K562 (cell line): ENCODE results near the gene NINL. TPM values are rescaled to one million over a fixed set of nuclear protein-coding genes. Genes with fewer than 3 reads are reported as not detected.

Source experiments
- ARHGAP35 ChIP-seq: fragments of 450-650 bp; IDR thresholded peaks from 2 replicates; pipeline ENCODE4 v1.6.1; 2018; ENCODE audit not compliant: partially characterized antibody
- CHD1 ChIP-seq: fragments of 200-600 bp; sonication (generic); IDR thresholded peaks from one replicate; pipeline ENCODE4 v1.6.1; 2012; ENCODE audit warnings: mild to moderate bottlenecking, moderate library complexity, low read length, inconsistent platforms
- CREM ChIP-seq: IDR thresholded peaks from 2 replicates; pipeline ENCODE4 v1.6.1; 2014; ENCODE audit warnings: antibody characterized with exemption, low read depth
- CSDE1 ChIP-seq, 2 experiments: fragments of 450-650 bp; IDR thresholded peaks; 2 replicates each; pipeline ENCODE4 v1.6.1; 2016; ENCODE audit warnings: mild to moderate bottlenecking in 1 of 2
- ESRRB ChIP-seq: fragments of 250-450 bp; sonication (Bioruptor Pico); IDR thresholded peaks from 2 replicates; pipeline ENCODE4 v1.5.0; 2020; ENCODE audit warnings: mild to moderate bottlenecking, moderate library complexity, borderline replicate concordance
- FIP1L1 ChIP-seq: fragments of 200-400 bp; formaldehyde crosslinking; IDR thresholded peaks from 2 replicates; pipeline ENCODE4 v1.6.1; 2018; ENCODE audit warnings: mild to moderate bottlenecking, low read depth, low read length; ENCODE audit not compliant: poor library complexity, severe bottlenecking
- NR2C1 ChIP-seq, 2 experiments: fragments of 450-650 bp; IDR thresholded peaks; 2 replicates each; pipeline ENCODE4 v1.6.1; 2017; ENCODE audit warnings: mild to moderate bottlenecking in 2 of 2, antibody characterized with exemption in 1 of 2, inconsistent platforms in 1 of 2, missing compliant biosample characterization in 1 of 2, missing genetic modification characterization in 1 of 2
- RBM39 ChIP-seq: fragments of 200-400 bp; formaldehyde crosslinking; optimal IDR thresholded peaks from 2 replicates; pipeline ENCODE3; 2018; ENCODE audit warnings: low read depth, low read length
- SAFB2 ChIP-seq: fragments of 200-400 bp; formaldehyde crosslinking; IDR thresholded peaks from 2 replicates; pipeline ENCODE4 v1.6.1; 2018; ENCODE audit warnings: borderline replicate concordance, low read length, low read depth, moderate library complexity; ENCODE audit not compliant: severe bottlenecking
- TCF3 ChIP-seq: sonication (generic); formaldehyde crosslinking; IDR thresholded peaks from 2 replicates; pipeline ENCODE4 v1.4.0; 2020; ENCODE audit warnings: mild to moderate bottlenecking, missing genetic modification reagents
- THRAP3 ChIP-seq: fragments of 450-650 bp; IDR thresholded peaks from 2 replicates; pipeline ENCODE4 v1.6.1; 2016; ENCODE audit warnings: mild to moderate bottlenecking, inconsistent platforms, borderline replicate concordance
- TRIM28 ChIP-seq: fragments of 450-650 bp; IDR thresholded peaks from 2 replicates; pipeline ENCODE4 v1.6.1; 2017
- XRCC3 ChIP-seq: fragments of 450-650 bp; IDR thresholded peaks from 2 replicates; pipeline ENCODE4 v1.6.1; 2017; ENCODE audit warnings: mild to moderate bottlenecking, moderate library complexity
- ZNF764 ChIP-seq: fragments of 250-450 bp; sonication (Bioruptor Pico); IDR thresholded peaks from 2 replicates; pipeline ENCODE4 v1.4.0; 2020; ENCODE audit warnings: low read depth, mild to moderate bottlenecking, moderate library complexity
- polyA plus RNA-seq, 8 experiments: library from polyadenylated mRNA; depleted of rRNA in 4 of 8; stranded (reverse) in 5 of 8; unstranded in 3 of 8; fragments of >200 nt; fragmentation: Nextera tagmentation in 2 of 8; fragmentation: Illumina TruSeq in 1 of 8; extraction: Ambion mirVana in 2 of 8; extraction: Trizol in 1 of 8; gene quantifications; 2 replicates each; pipeline versions ENCODE4 v1.2.1 to v1.2.3, GENCODE V29; 2011 to 2014; ENCODE audit warnings: inconsistent platforms in 1 of 8, missing spikeins in 1 of 8
- total RNA-seq, 7 experiments: library from RNA; depleted of rRNA in 6 of 7; stranded (reverse); fragments of >200 nt in 6 of 7; fragmentation: Illumina TruSeq in 2 of 7; extraction: Trizol in 2 of 7; gene quantifications; 2 replicates each; pipeline versions ENCODE4 v1.2.1 to v1.2.3, GENCODE V29; 2011 to 2021; ENCODE audit warnings: low replicate concordance in 1 of 7
- TF ChIP-seq, protein P1 (sequence below): fragments of 250-450 bp; sonication (Bioruptor Pico); IDR thresholded peaks from 2 replicates; pipeline ENCODE4 v1.4.0; 2020; ENCODE audit warnings: mild to moderate bottlenecking
- TF ChIP-seq, protein P2 (sequence below): sonication (generic); formaldehyde crosslinking; IDR thresholded peaks from 2 replicates; pipeline ENCODE4 v1.8.0; 2022; ENCODE audit warnings: mild to moderate bottlenecking, missing genetic modification reagents
- TF ChIP-seq, protein P3 (sequence below): fragments of 200-800 bp; sonication (Bioruptor generic); IDR thresholded peaks from 2 replicates; pipeline ENCODE4 v1.6.1; 2016; ENCODE audit warnings: missing genetic modification characterization, missing compliant biosample characterization

The NINL gene
- total and polyA plus RNA-seq, 9 of the 15 experiments (the other 6 are each of a cell fraction or from before 2014, with no cell fraction given) = 0.03 to 0.22 (median 0.05) TPM; not detected in 5

DNA sequence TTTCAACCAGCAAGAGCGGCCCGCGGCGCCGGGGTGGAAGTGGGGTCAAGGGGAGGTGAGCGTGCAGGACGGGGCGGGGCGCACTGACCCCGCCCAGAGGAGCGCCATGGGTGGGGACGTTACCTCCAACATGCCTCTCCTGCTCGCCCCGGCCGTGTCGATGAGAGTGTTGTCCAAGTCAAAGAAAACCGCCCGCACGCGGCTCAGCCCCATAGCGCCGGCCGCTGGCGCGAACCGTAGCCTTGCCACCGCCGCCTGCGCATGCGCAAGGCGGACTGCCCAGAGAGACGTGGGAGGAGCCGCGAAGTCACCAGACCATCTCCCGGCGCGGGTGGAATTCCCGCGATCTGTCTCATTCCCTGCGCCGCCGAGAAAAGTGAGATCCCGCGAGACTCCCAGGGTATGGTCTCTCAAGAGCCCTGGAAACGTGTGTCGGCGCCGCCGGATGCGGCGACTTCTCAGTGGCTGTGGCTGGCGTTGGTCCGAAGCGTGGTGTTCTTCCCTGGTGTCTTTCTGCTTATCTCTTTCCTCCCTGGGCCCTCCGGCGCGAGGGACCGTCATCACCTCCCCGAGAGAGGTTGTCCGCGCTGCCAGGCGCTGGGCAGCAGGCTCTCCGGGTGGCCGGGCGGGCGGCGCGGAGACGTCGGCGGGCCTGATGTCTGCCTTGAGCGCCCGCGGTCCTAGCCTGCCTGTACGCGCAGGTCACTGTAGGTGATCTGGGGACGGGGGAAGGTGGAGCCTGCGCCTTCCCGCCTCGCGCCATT, 38.6 kb upstream of the NINL start, which contains the start of gene NANP (continued):
- TF ChIP-seq, protein P1, sequence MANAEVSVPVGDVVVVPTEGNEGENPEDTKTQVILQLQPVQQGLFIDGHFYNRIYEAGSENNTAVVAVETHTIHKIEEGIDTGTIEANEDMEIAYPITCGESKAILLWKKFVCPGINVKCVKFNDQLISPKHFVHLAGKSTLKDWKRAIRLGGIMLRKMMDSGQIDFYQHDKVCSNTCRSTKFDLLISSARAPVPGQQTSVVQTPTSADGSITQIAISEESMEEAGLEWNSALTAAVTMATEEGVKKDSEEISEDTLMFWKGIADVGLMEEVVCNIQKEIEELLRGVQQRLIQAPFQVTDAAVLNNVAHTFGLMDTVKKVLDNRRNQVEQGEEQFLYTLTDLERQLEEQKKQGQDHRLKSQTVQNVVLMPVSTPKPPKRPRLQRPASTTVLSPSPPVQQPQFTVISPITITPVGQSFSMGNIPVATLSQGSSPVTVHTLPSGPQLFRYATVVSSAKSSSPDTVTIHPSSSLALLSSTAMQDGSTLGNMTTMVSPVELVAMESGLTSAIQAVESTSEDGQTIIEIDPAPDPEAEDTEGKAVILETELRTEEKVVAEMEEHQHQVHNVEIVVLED (CRISPR knock-in tag) = no peak
- TF ChIP-seq TCF3 (CRISPR knock-in tag) = no peak
- peak; percentile 52 for TF ChIP-seq FIP1L1
- TF ChIP-seq RBM39 = no peak
- no peak for TF ChIP-seq ESRRB
- no peak for TF ChIP-seq ZNF764 (CRISPR knock-in tag)
- no peak for TF ChIP-seq THRAP3
- TF ChIP-seq, protein P2, sequence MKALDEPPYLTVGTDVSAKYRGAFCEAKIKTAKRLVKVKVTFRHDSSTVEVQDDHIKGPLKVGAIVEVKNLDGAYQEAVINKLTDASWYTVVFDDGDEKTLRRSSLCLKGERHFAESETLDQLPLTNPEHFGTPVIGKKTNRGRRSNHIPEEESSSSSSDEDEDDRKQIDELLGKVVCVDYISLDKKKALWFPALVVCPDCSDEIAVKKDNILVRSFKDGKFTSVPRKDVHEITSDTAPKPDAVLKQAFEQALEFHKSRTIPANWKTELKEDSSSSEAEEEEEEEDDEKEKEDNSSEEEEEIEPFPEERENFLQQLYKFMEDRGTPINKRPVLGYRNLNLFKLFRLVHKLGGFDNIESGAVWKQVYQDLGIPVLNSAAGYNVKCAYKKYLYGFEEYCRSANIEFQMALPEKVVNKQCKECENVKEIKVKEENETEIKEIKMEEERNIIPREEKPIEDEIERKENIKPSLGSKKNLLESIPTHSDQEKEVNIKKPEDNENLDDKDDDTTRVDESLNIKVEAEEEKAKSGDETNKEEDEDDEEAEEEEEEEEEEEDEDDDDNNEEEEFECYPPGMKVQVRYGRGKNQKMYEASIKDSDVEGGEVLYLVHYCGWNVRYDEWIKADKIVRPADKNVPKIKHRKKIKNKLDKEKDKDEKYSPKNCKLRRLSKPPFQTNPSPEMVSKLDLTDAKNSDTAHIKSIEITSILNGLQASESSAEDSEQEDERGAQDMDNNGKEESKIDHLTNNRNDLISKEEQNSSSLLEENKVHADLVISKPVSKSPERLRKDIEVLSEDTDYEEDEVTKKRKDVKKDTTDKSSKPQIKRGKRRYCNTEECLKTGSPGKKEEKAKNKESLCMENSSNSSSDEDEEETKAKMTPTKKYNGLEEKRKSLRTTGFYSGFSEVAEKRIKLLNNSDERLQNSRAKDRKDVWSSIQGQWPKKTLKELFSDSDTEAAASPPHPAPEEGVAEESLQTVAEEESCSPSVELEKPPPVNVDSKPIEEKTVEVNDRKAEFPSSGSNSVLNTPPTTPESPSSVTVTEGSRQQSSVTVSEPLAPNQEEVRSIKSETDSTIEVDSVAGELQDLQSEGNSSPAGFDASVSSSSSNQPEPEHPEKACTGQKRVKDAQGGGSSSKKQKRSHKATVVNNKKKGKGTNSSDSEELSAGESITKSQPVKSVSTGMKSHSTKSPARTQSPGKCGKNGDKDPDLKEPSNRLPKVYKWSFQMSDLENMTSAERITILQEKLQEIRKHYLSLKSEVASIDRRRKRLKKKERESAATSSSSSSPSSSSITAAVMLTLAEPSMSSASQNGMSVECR (CRISPR knock-in tag) = no peak
- peak; percentile 89 for TF ChIP-seq CREM
- peak; percentile 88 for TF ChIP-seq ARHGAP35
- no peak for TF ChIP-seq TRIM28
- no peak for TF ChIP-seq CSDE1 (IDR thresholded peaks at IDR 0.05)
- TF ChIP-seq NR2C1 (IDR thresholded peaks at IDR 0.05) = no peak
- peak; percentile 41; the same call in 1 of the 2 replicates for TF ChIP-seq NR2C1 (tag; IDR thresholded peaks at IDR 0.05)
- TF ChIP-seq XRCC3 = no peak
- peak; percentile 67 for TF ChIP-seq CHD1
- TF ChIP-seq, protein P3, sequence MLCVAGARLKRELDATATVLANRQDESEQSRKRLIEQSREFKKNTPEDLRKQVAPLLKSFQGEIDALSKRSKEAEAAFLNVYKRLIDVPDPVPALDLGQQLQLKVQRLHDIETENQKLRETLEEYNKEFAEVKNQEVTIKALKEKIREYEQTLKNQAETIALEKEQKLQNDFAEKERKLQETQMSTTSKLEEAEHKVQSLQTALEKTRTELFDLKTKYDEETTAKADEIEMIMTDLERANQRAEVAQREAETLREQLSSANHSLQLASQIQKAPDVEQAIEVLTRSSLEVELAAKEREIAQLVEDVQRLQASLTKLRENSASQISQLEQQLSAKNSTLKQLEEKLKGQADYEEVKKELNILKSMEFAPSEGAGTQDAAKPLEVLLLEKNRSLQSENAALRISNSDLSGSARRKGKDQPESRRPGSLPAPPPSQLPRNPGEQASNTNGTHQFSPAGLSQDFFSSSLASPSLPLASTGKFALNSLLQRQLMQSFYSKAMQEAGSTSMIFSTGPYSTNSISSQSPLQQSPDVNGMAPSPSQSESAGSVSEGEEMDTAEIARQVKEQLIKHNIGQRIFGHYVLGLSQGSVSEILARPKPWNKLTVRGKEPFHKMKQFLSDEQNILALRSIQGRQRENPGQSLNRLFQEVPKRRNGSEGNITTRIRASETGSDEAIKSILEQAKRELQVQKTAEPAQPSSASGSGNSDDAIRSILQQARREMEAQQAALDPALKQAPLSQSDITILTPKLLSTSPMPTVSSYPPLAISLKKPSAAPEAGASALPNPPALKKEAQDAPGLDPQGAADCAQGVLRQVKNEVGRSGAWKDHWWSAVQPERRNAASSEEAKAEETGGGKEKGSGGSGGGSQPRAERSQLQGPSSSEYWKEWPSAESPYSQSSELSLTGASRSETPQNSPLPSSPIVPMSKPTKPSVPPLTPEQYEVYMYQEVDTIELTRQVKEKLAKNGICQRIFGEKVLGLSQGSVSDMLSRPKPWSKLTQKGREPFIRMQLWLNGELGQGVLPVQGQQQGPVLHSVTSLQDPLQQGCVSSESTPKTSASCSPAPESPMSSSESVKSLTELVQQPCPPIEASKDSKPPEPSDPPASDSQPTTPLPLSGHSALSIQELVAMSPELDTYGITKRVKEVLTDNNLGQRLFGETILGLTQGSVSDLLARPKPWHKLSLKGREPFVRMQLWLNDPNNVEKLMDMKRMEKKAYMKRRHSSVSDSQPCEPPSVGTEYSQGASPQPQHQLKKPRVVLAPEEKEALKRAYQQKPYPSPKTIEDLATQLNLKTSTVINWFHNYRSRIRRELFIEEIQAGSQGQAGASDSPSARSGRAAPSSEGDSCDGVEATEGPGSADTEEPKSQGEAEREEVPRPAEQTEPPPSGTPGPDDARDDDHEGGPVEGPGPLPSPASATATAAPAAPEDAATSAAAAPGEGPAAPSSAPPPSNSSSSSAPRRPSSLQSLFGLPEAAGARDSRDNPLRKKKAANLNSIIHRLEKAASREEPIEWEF (CRISPR knock-in tag) = no peak; the same call in 1 of the 2 replicates
- no peak for TF ChIP-seq SAFB2
